ENCODE measurements around the gene ACOT11.

DNA sequence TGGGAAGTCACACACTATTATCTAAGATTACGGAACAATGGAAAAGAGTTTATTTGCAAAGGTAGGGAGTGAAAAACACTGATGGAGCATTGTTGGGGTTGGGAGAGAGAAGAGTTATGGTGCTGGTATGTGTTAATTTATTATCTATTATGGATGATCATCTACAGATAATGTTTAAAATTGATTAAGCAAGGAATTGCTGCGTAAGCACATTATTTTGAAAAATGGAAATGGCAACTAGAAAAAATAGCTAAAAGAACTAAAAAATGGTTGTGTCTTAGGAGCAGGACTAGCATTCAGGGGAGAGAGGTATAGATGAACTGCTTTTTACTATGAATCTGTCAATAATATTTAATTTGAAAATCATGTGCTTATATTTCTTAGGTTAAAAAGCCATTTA, 16.0 kb upstream of the ACOT11 start:
- TF ChIP-seq POLR2A (IDR thresholded peaks at IDR 0.05; ENCODE audit: low read depth, low read length) (no peak), POLR2AphosphoS5 (IDR thresholded peaks at IDR 0.05; ENCODE audit: low read depth, low read length) (no peak), TAF1 (IDR thresholded peaks at IDR 0.05; ENCODE audit: low read depth, low read length) (no peak), SPI1 (IDR thresholded peaks at IDR 0.05; ENCODE audit: low read depth, low read length) (no peak), POU2F2 (IDR thresholded peaks at IDR 0.05; ENCODE audit: low read depth, low read length) (no peak), PAX5 (IDR thresholded peaks at IDR 0.05; ENCODE audit: insufficient read depth, low read length, severe bottlenecking) (no peak)
